CD1c-positive myeloid dendritic cell (primary cell): ENCODE data around the gene SCARF2.
"Not testable (repeated sequence)": the region's sequence is repeated elsewhere in the genome, so short reads cannot be mapped to it uniquely, and the experiment has no call there.

Source experiments
- DNase-seq: peaks from one replicate; pipeline ENCODE4 v3.0.0-alpha.2; 2016; ENCODE audit errors: extremely low spot score

Gene SCARF2

DNA sequence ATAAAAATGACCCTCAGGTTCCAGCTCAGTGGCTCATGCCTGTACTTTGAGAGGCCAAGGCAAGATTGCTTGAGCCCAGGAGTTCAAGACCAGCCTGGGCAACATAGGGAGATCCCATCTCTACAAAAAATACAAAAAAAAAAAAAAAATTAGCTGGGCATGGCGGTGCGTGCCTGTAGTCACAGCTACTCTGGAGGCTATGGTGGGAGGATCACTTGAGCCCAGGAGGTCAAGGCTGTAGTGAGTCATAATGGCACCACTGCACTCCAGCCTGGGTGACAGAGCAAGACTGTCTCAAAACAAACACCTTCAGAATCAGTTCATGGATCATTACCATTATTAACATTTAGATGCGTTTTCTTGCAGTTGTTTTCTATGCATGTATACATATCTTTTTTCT lies 28.2 kb downstream of the SCARF2 start:
- DNase-seq: not testable (repeated sequence)

DNA sequence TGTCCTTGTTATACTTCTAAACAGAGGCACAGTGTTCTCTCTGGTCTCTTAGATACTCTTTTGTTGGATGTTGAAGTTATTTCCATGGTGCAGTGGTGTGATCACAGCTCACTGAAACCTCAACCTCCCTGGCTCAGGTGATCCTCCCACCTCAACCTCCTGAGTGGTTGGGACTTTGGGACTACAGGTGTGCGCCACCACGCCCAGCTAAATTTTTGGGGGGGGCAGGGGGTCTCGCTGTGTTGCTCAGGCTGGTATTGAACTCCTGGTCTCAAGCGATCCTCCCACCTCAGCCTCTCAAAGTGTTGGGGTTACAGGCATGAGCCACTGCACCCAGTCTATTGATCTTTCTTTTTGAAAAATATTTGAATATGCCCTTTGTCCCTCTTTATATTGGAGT lies 28.7 kb downstream of the SCARF2 start:
- DNase-seq: no peak

DNA sequence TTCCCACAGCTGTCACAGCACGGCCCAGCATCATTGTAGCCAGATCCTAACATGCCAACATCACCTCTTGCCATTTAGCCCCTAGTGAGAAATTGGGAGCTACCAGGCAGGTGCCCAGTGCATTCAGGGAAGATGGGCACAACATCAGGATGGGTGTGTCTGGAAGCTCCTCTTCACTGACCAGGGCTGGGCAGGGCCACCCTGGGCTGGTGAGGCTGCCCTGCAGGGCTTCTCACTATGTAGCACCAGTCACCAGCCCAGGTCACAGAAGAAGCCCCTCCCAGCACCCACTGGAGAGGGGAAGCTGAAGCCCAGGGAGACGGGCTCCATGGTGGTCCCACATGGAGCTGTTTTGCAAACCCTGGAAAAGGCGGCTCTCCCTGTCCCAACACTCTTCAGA lies 29.8 kb downstream of the SCARF2 start:
- no peak for DNase-seq

DNA sequence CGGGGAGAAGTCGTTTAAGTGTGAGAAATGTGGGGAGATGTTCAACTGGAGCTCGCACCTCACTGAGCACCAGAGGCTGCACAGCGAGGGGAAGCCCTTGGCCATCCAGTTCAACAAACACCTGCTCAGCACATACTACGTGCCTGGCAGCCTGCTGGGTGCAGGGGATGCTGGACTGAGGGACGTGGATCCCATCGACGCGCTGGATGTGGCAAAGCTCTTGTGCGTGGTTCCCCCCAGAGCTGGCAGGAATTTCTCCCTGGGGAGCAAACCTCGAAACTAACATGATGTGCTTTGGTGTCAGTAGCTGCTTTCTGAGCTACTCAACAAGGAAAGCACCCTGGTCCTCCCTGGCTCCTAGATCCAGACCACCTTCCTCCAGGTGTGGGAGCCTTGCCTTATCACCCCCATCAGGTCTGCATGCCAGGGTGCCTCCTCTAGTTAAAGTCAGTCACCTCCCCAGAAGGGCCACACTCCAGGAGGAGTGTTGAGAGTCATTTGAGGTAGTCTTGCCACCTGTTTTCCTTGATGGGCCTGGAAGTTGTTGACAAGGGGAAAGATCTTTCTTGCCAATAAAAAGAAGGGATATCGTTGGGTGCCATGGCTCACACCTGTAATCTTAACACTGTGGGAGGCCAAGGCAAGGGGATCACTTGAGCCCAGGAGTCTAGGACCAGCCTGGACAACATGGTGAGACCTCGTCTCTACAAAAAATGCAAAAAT lies 30.8 kb downstream of the SCARF2 start:
- no peak for DNase-seq

DNA sequence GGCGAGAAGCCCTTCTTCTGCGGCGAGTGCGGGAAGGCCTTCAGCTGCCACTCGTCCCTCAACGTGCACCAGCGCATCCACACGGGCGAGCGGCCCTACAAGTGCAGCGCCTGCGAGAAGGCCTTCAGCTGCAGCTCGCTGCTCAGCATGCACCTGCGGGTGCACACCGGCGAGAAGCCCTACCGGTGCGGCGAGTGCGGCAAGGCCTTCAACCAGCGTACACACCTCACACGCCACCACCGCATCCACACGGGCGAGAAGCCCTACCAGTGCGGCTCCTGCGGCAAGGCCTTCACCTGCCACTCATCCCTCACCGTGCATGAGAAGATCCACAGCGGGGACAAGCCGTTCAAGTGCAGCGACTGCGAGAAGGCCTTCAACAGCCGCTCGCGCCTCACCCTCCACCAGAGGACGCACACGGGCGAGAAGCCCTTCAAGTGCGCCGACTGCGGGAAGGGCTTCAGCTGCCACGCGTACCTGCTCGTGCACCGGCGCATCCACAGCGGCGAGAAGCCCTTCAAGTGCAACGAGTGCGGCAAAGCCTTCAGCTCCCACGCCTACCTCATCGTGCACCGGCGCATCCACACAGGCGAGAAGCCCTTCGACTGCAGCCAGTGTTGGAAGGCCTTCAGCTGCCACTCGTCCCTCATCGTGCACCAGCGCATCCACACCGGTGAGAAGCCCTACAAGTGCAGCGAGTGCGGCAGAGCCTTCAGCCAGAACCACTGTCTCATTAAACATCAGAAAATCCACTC lies 31.5 kb downstream of the SCARF2 start:
- DNase-seq: no peak

DNA sequence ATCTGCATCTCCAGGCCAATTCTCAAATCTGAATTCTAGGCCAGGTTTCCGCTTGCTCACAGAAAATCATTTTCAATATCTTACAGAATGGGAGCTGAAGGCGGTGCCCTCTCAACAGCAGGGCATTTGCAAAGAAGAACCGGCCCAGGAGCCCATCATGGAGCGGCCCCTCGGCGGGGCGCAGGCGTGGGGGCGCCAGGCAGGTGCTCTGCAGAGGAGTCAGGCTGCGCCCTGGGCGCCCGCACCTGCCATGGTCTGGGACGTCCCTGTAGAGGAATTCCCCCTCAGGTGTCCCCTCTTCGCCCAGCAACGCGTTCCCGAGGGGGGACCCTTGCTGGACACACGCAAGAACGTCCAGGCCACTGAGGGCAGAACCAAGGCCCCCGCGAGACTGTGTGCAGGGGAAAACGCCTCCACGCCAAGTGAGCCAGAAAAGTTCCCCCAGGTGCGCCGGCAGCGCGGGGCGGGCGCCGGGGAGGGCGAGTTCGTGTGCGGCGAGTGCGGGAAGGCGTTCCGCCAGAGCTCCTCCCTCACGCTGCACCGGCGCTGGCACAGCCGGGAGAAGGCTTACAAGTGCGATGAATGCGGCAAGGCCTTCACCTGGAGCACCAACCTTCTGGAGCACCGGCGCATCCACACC lies 32.2 kb downstream of the SCARF2 start:
- no peak for DNase-seq

DNA sequence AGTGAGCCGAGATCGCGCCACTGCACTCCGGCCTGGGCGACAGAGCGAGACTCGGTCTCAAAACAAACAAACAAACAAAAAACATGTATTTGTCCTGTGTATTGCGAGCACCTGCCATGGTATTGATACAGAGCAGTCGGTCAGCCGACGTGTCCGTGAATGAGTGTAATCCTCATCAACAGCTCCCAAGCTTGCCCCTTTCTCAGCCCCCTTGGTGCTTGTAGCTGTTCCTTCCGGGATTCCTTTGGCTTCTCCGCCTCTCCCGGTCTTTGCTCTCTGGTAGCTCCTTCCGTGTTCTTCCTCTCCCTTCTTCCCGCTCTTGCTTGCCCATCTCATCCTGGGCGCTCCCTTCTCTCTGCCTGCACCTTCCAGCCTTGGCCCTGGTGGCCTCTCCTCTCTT lies 32.7 kb downstream of the SCARF2 start:
- no peak for DNase-seq

DNA sequence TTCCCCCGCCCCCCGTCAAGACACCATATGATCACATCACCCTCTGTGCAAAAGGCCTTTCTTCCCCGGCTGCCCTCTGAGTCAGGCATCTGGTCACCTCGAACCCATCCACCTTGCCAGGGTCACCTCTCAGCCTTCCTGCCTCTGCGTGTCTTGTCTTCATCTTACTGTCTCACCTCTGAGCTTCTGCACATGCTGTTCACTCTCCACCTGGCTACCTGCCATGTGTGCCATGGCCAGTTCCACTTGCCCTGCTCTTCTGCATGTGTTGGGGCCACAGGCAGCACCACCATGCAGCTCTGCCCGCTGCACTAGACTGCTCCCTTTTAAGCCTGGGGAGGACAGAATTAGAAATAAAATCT lies 33.9 kb downstream of the SCARF2 start:
- no peak for DNase-seq

DNA sequence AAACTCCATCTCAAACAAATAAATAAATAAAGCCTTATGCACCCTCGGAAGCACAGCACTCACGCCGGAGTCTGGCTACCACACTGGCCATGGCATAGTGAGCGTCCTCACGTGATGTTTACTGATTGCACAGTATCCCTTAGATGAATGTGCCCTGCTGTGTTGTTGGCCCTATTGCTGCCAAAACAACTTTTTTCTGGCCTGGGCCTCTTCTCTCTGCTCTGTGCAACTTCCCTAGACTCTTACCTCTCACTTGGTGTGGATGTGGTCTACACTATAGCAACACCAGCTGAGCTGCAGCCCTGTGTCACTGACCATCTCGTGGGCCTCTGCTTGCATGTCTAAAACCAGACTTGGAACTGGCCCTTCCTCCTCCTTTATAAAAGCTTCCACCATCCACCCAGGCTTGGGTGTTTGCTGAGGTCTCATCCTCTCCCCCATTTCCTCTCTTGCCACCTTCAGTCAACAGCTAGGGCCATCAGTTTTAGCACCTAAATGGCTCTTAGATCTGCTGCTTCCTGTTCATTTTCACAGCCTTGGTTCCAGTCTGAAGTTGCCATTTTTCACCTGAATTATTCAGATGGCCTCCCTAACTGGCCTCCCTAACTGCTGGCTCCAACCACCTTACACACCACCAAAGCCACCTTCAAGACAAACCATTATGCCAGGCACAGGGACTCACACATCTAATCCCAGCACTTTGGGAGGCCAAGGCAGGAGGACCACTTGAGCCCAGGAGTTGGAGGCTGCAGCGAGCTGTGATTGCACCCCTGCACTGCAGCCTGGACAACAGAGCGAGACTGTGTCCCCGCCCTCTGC lies 34.5 kb downstream of the SCARF2 start:
- DNase-seq: no peak

DNA sequence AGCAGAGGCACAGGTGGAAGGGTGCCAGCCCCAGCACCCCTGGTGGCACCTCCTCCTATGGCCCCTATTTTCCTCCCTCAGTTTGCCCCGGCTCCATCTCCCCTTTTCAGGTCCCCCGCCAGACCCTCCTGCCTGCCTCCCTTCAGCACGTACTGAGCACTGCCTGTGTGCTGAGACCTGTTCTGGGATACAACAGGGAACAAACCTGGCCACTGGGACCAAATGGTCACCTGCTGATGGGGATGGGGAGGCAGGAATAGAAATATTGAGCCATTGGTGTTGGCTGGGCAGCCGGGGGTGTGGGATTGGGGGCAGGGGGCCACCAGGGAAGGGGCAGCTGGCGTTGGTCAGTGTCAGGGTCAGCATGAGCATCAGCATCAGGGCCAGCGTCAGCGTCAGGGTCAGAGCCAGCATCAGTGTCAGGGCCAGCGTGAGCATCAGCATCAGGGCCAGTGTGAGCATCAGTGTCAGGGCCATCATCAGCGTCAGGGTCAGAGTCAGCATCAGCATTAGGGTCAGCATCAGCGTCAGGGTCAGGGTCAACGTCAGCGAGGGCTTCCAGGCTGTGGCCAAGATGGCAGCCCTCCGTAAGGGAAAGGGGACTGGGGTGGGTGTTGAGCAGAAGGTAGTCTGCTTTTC lies 36.1 kb downstream of the SCARF2 start:
- DNase-seq: no peak

DNA sequence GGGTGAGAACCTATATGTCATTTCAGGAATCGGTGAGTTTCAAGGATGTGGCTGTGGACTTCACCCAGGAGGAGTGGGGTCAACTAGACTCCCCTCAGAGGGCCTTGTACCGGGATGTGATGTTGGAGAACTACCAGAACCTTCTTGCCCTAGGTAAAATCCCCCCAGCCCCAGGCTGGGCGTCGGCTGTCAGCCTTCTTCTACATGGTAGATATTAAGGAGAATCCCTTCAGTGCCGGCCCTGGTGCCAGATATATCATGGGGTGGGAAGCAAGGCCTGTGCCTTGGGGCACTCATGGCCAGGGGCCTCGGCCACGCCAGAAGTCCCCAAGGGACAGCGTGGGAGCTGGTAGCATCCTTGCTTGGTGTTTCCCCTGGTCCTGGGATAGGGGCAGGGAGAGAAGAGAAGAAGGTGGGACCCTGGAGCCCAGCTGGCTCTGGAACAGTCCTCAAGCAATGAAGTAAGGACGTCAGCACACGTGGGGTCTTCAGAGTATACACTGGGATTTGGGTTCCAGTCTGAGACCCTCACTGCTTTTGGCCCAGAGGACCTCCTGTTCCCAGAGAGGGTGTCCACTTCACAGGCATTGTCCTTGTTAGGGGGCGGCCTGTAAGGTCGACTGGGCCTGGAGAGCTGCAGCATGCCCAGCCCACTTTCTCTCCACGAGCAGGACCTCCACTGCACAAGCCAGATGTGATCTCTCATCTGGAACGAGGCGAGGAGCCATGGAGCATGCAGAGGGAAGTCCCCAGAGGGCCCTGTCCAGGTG lies 36.8 kb downstream of the SCARF2 start:
- DNase-seq: no peak

DNA sequence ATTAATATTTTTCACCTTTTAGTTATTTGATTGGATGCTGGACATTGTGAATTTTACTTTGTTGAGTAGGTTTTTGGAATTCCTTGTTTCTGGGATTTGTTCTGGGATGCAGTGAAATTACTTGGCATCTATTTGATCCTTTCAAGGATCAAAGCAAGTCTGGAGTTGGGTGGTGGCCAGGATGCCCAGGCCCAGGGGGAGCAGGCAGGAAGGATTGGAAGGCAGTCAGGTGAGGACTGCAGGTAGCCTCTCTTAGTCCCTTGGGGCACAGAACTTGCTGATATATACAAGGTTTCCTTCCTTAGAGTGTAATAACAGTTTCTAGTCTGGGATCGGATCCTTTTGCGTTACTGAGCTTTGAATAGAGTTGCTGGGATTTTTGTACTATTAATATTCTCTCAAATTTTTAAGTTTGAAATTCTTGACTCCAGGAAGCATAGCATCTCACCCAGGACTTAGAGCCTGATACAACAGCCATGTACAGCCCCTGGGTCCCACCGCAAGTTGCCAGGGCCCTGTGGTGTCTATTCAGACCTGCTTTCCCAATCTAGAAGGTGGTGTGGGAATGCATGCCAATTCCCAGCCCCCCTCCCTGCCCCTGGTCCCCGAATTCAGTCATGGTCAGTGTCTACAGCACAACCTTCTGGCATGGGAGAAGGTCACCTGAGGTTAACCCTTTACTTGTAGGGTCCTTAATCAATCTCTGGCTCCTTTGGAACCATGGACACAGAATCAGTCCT lies 37.6 kb downstream of the SCARF2 start:
- DNase-seq: no peak

DNA sequence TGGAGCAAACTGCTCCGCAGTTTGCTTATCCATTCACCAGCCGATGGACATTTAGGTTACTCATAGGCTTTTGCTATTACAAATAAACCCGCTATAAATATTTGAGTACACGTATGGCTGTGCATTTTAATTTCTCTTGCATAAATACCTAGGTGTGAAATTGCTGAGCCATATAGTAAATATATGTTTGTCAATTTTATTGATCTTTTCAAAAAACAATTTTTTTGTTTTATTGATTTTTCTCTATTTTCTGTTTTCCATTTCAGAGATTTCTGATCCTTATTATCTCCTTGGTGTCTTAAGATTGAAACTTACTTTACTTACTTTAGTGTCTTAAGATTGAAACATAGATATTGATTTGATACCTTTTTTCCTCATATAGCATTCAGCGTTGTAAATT lies 39.2 kb downstream of the SCARF2 start:
- DNase-seq: no peak

DNA sequence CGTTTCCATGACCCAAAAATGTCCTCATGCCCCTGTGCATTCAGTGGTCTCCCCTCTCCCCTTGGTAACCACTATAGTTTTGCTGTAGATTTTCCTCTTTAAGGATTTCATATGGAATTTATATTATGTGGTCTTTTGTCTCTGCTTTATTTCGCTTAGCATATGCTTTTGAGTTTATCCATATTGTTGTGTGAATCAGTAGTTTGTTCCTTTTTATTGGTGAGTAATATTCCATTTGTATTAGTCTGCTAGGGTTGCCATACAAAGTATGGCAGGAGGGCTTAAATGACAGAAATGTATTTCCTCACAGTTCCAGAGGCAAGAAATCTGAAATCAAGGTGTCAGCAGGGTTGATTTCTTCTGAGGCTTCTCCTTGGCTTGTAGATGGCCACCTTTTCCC lies 40.1 kb downstream of the SCARF2 start:
- no peak for DNase-seq

DNA sequence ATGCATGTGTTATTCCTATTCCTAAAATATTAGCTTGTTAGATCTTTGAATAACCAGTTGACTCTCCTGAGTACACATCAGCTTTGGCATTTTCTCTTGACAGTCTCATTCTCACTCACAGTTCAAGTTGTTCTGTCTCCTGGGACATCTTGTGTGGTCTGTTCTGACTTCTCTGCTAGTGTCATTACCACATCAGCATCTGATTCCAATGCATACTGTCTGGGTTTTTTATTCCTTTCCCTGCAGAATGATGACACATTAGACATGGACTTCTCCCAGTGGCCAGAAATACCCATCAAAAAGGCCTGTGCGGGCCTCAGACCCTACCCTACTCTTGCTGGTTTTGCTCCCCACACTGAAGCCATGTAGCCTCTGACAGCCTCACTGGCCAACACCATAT lies 41.0 kb downstream of the SCARF2 start:
- DNase-seq: no peak

DNA sequence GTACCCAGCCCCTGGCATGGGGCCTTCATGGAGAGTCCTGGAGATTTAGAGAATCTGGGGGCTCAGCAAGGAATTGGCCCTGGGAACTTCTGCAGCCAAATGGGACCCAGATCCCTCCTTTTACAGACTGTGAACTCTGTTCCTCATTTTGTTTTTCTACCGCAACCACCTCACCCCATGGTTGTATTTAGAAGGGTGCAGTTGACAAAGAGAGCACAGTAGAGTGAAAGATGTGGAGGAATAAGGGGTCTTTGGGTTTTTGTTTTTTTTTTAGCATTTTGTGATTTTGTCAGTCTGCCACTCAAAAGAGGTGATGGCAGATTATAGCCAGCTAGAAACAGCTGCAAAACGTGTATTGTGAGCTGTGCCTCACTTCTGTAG lies 41.7 kb downstream of the SCARF2 start:
- DNase-seq: no peak

DNA sequence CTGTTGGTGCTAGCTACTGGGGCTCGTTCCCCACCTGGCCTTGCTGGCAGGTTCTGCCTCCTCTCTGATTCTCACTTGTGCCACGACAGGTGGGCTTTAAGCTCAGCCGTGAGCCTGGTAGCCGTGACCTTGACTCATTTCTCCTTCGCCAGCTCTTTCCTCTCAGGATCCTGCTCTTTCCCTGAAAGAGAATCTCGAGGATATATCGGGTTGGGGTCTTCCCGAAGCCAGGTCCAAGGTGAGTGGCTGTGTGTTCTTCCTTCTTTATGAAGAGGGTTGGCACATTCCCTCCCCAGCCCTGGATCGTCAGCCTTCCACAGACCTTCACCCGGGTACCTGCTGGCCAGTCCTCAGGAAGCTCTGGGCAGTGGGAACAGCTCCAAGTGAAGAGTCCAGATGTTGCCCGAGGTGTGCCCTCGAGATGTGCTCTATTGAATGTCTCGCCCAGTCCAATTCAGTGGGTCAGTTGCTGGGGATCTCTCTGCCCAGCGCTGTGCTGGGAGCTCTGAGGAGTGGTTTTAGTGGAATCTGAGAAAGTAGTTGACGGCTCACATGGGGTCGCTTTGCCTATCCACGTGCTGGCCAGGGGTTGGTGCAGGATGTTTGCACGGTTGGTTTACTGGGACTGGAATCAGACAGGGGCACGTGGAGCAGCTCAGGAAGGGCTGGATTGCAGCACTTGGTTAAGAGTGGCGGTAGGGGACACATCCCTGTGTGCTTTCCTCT lies 42.3 kb downstream of the SCARF2 start:
- DNase-seq: no peak

DNA sequence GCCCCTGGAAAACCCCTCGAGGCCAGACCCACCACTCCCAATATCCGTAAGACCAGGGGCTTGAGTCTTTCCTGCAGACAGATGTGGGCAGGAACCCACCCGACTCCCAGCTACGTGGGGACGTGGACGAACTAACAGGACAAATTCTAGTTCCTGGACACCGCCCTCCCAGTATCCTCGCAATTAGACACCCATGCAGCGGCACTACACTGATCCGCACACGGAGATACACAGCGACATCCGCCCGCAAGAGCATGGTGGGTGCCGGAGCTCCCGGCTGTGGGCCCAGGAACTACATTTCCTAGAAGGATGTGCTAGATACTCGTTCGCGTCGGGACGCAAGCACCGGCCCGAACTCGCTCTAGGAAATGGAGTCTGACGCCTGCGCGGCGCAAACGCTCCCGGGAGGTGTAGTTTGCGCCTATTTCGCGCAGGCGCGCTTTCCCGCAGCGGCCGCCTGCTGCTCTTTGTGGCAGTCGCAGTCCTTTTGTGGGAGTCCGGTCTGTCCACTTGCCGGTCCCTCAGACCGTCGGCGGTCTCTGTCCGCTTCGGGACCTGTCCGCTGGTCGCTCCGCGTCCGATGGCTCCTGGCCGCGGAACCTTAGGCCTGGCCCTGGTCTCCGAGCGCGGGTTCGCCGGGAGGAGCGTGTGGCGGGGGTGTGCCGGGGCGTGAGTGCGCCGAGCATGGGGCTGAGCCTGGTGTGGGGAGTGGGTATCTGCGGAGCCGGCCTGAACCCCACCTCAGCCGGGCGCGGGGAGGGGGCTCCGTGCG lies 43.7 kb downstream of the SCARF2 start, which contains the start of gene ZNF74:
Gene ZNF74, plus strand, starts transcription at position 447 of the 772 bp plus-strand sequence. CDS start 478 bp downstream, outside the sequence.
- peak; percentile 94 for DNase-seq
